Measurements from ENCODE around the gene HIPK2.
"Not testable (repeated sequence)": the region's sequence is repeated elsewhere in the genome, so short reads cannot be mapped to it uniquely, and the experiment has no call there.

HIPK2 gene

DNA sequence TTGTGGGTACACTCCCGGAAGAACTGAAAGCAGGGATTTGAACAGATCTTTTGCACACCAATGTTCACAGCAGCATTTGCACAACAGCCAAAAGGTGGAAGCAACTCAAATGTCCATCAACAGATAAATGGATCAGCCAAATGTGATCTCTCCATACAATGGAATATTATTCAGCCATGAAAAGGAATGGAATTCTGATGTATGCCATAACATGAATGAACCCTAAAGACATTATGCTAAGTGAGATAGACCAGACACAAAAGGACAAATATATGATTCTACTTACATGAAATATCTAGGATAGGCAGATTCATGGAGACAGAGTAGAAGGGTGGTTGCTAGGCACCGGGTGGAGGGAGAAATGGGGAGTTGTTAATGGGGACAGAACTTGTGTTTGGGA, 217.6 kb downstream of the HIPK2 start:
- DNase-seq: no peak

DNA sequence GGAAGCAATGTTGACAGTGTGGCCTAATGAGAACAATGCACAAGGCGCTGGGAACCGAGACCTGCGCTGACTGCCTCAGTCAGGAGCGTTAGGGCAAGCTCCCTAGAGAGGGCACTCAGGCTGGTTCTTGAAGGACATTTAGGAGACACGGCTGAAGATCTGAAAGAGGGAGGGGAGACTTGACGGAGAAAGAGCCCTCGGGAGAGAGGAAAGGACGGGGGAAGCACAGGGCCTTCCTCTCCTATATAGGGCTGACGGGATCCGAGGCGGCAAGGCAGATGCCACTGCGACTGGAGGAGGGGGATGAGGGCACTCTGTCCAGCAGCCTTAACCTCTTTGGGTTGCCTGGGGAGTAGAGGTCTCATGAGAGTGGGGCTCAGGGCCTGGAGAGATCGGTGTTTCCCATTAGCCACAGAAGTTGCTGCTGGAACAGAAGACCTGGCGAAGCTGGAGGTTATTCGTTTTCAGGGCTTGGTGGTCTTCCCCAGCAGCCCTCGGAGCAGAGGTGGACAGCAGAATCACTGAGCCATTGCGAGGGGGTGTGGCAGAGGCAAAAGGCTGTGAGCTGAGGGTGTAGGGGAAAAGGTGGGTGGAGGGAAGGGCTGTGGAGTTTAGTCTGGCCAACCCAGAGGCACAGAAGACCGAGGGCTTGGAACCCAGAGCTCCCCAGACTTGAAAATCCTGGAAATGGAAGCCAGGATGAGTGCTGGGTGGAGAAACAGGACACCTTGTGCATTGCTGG, 218.3 kb downstream of the HIPK2 start:
- DNase-seq: no peak

DNA sequence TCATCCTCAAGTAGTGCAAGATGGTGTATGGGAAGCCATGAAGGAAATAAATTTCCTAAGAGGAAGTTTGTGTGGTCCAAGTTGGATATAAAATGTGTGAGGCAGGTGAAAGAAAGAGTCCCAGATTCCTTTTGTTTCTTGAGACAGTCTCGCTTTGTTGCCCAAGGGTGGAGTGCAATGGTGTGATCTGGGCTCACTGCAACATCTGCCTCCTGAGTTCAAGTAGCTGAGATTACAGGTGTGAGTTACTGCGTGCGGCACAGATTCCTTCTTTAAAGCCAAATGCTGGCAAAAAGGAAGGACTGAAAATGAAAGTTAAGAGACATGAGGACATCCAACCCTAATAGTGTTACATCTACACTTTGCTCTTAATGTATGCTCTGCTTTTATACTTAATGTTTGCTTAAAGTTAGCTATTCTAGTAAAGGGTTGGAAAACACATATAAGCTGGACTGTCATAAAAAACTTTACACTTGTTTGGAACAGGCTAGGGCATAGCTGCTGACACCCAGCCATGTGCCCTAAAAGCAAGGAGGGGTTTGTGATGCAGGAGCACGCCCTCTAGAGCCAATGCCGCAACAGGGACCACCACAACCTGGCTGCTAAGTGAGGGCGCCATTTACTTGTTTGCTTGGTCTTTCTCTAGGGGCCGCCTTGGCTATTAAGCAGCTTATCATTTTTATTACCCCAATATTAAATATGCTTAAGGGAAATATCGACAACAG, 219.8 kb downstream of the HIPK2 start:
- no peak for DNase-seq

DNA sequence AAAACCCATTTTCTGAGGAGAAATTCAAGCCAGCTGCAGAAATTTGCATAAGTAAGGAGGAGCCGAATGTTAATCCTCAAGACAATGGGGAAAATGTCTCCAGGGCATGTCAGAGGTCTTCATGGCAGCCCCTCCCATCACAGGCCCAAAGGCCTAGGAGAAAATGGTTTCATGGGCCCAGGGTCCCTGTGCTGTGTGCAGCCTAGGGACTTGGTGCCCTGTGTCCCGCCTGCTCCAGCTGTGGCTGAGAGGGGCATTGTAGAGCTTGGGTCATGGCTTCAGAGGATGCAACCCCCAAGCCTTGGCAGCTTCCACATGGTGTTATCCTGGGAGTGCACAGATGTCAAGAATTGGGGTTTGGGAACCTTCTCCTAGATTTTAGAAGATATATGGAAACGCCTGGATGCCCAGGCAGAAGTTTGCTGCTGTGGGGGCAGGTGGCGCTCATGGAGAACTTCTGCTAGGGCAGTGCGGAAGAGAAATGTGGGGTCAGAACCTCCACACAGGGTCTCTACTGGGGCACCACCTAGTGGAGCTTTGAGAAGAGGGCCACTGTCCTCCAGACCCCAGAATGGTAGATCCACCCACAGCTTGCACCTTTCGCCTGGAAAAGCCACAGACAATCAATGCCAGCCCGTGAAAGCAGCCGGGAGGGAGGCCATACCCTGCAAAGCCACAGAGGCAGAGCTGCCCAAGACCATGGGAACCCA, 223.7 kb downstream of the HIPK2 start:
- DNase-seq: not testable (repeated sequence)

DNA sequence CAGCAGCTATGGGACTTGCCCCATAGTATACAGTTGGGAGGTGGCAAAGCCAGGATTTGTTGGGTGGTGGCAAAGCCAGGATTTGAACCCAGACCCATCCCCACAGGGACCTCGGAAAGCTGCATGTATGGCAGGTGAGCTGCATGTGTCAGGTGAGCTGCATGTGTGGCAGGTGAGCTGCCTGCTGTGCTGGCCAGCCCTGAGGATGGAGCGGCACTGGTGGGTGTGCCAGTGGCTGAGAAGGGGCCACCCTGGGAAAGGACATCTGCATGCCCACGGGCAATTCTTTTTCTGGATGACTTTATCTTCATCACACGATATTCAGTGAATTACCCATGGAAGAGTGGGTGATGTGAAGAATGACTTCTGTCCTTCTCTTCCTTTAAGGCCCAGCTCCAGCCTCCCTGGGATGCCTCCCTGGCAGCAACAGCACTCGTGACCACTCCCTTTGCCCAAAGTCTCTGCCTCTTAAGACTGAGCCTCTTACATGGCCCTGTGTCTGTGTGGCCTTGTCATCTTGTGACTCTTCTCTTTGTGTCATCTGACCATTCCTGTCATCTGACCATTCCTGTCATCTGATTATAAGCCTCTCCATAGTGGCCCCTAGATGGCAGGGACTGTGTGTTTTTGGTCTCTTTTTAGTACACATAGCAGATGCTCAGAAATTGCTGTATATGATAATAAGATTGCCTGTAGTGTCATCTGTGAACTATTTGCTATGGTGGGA, 229.3 kb downstream of the HIPK2 start:
- no peak for DNase-seq

DNA sequence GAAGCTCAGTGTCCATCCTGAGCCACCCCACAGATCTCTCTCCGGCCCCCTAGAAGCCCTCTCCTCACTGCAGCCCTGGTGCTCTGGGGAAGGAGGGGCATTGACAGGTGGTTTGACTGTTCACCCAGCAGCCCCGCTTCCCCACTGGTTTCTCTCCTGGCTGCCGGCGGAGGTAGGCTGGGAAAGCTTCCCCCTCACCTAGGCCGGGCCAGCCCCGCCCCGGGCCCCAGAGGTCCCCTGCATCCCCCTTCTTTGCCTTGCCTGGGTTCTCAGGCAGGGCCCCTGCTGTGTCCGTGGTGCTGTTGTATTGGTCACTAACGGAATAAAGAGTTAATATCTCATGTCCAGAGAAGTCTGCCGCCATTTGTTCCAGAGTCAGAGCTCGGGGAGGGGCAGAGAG, 233.2 kb downstream of the HIPK2 start:
- no peak for DNase-seq

DNA sequence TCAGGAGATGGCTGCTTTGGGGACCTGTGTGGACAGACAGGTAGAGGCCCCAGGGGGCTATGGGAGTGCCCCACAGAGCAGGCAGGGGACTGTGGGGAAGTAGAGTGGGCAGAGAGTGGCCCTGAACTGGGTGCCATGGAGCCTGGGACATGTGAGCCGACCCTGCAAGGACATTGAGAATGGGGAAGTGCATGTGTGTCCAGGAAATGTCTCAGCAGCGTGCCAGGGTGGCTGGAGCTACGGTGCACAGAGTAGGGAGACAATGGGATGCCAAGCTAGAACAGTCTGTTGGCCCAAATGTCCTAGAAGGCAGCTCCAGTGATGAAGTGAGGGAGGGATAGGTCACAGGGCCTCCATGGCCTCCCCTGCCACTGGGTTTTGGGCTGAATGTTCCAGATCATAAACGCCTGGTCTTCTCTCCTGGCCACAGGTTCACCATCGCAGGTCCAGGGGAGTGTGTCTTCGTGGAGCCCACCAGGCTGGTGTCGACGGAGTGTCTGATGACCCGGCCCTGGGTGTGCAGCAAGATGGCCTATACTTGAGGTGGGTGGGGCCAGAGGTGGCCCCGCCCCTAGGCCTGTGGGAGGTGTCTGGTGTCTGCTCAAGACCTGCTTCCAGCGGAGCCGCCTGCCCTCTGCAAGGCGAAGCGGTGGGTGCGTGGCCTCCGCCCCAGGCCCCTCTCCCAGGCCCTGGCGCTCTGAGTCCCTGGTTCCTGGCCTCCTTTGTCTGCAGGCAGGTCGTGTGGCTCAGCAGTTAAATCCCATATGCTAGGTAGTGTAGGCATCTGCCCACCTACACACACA, 233.8 kb downstream of the HIPK2 start:
- DNase-seq: peak; percentile 22

DNA sequence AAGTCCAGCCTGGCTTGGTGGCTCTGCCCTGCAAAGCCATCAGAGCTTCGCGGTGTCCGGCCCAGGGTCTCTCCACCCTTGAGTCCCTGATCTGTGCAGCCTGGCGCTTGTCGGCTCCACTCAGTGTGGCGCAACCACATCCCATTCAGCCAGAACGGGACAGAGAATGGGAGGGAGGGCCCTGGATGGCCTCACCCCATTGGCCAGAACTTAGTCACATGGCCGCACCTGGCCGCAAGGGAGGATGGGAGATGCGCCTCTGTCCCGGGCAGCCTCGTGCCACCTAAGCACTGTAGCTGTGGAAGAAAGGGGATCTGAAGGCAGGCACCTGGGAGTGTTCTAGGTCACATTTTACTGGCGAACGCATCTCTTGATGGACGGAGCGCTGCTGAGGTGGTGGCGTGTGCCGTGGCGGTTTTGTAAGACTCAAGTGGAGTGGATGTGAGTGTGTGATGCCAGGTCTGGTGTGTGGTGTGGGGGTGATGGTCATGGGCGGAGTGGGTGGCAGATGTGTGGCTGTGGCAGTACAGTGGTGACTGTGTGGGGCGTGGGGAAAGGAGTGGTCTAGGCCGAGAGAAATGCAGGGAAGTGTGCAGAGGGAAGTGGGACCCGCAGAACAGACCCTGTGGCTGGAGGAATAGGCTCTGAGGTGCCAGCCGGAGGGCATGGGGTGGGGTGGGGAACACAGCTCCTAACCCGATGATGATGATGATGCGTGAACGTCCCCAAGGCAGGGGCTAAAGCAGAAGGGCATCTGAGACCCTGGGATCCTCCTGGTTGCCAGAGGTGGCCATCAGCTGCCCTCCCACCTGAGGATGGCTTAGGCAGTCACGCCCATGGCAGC, 235.3 kb downstream of the HIPK2 start:
- DNase-seq: no peak

DNA sequence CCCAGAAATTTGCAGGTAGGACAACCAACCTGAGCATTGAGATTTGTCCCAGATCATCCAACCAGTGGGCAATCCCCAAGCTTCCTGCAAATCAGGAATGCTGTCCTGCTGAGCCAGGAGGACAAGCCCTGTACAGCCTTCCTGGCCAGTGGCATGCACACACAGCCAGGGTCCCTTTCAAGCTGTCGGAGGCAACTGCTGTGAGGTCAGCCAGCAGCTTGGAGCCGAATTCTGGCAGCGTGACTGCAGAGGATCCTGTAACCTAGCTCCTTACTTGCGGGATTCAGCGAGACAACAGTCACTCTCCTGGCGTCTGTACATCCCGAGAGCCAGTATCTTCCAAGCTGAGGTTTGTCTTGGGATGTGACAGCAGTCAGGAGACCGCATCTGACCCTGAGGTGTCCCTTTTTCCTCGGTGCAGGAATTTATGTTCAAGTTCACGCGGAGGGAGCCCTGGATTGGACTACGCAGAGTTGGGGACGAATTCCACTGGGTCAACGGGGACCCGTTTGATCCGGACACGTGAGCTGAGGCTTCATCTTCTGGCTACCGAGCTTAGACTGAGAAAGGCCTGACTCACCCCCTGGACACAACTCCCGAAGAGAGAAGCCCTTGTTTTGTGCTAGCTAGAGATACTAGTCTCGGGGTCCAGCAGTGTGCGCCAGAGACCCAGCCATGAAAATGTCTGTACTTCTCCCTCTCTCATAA, 236.0 kb downstream of the HIPK2 start:
- DNase-seq: no peak

DNA sequence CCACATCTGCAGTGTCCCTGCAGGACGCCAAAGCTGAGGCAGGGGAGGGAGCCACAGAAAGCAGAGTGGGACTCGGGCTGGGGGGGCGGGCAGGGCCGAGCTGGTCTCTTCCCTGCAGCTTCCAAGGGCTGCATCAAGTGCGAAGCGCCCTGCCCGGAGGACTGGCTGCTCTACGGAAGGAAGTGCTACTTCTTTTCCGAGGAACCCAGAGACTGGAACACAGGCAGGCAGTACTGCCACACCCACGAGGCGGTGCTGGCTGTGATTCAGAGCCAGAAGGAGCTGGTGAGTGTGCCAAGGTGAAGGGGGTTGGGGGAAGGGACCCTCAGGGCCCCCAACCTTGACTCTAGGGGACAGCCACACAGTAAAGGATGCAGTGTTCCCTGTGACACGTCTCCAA, 237.6 kb downstream of the HIPK2 start:
- DNase-seq: no peak

DNA sequence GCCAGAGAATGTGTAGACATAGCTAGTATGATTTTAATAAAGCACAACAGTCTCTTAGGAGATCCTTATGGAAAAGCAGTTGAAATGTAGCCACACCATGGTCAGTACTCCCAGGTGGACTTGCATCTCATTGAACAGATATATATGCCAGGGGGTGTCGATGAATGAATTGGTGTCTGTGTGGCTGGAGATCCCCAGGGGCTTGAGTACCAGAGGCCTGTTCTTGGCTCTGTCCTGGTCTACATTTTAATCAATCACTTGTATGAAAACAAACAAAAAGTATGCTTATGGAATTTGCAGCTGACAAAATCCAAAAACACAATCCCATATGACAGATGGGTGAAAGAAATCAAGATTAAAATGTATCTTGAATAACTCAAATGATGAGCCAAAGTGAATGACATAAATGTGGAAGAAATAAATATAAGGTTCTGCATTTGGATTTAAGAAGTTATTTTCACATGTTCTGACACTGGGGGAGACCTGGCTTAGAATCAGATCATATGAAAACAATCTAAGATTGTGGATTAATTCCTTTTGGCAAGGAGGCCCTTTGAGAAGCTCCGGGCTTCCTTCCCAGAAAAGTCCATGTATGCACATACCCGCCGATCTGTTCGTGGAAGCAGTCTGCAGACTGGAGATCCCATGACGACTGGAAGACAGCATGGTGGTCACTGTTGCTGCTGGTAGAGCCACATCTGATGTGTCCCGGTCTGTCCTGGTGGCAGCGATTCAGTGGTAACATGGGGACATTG, 238.7 kb downstream of the HIPK2 start:
- no peak for DNase-seq

DNA sequence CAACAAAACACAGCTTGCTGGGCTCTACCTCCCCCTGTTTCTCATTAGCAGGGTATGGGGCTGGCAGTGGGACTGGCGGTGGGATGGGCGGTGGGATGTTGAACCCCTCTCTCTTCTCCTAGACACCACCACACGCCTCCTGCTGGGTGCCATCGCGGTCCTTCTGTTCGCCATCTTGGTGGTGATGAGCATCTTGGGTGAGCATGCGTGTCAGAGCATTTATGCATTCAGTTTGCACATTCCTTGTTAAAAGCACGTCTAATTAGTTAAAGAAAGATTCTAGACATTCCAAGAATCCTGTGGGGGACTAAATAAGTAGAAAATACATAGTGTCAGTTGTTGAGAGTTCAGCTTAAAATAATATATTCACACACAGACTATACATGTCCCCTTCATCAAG, 241.6 kb downstream of the HIPK2 start:
- DNase-seq: no peak

DNA sequence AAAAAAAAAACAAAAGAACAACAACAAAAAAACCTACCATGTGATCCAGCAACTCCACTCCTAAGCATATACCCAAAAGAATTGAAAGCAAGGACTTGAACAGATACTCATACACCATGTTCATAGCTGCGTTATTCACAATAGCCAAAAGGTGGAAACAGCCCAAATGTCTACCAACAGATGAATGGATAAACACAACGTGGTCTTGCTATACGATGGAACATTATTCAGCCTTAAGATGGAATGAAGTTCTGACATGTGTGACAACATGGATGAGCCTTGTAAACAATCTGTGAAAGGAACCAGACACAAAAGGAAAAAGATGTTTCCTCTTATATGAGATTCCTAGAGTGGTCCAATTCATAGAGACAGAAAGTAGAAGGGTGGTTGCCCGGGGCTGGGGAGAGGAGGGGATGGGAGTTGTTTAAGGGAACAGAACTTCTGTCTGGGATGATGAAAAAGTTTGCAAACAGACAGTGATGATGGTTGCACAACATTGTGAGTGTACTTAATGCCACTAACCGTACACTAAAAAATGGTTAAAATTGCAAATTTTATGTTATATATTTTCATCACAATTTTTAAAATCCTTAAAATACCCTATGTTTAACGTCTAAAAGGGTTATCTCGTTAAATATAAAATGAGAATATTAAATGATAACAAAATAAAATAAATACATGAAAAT, 242.7 kb downstream of the HIPK2 start:
- no peak for DNase-seq

DNA sequence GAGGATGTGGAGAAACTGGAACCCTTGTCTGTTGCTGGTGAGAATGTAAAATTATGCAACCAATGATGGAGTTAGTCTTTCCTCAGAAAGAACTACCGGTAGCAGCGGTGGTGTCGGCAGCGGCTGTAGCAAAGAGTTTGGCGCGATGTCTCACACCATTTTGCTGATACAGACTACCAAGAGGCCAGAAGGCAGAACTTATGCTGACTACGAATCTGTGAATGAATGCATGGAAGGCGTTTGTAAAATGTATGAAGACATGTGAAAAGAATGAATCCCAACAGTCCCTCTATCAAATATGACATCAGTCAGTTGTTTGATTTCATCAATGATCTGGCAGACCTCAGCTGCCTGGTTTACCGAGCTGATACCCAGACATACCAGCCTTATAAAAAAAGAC, 243.7 kb downstream of the HIPK2 start:
- no peak for DNase-seq

DNA sequence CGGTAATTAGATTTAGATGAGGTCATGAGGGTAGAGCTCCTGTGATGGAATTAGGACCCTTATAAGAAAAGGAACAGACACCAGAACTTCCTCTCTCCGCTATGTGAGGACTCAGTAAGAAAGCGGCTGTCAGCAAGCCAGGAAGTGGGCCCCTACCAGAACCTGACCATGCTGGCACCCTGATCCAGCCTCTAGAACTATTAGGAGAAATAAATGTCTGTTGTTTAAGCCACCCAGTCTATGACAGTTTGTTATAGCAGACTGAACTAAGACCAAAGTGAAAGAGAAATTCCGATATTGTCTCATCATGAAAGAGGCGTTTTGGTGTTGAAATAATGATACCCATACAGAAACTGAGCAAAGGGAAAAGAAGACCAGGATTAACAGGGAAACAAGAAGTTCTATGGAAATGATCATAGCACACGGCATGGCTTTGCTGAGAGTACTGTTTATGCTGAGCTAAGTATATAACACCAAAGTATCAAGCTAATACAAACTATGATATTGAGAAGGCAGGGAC, 245.1 kb downstream of the HIPK2 start:
- no peak for DNase-seq

DNA sequence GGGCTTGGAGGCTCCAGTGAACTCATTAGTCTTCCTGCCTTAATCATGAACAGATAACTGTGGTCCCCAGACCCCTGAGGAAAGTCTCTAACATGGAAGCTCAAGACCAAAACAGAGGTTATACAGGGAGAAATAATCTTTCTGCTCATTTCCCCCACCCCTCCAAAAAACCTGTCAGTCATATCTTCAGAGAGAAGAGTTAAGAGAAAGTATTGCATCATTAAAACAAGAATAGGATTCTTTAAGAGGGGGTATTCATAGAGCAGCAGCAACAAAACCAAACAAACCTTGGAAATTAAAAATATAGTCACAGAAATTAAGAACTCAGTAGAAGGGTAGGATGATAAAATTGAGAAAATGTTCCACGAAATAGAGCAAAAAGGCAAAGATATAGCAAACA, 246.7 kb downstream of the HIPK2 start:
- DNase-seq: no peak

DNA sequence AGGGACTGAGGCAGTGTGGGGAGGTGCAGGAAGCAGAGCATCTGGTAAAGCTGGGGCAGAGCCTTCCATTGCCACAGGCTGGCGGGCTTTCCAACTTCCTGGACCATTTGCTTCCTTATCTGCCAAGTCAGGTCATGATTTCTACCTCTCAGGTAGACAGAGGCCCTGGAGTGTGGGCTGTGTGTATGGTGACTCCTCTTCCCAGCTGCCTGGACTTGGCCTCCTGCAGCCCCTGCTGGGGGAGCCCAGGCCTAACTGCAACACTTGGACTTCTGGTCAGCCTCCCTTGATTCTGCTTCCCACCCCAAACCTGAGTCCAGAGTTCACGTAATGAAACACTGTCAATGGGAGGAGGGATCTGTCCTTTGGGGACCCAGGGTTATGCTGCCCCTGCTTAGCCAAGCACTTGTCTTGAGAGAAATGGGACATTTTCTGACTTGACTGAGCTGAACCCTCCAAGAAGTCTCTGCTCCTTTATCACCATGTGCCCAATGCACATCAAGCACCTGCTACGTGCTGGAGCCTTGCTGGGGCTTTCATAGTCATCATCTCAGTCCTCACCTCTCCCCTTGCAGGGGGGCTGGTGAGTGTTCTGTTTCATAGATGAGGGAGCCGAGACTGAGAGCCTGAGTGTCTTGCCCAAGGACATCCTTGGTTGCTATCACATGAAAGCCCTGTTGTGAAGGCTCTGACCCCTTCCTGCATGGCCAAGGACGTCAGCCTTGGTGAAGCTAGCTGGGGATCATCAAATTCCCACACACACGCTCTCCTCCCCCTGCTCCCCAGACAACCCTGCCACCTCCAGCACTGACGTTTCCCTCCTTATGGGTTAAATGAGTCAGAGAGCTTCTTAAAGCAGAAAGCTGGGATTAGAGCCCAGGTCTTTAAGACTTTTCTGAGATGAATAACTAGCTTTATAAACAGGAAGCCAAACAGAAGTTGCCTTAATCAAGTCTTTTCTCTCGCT, 250.9 kb downstream of the HIPK2 start:
- DNase-seq: no peak

DNA sequence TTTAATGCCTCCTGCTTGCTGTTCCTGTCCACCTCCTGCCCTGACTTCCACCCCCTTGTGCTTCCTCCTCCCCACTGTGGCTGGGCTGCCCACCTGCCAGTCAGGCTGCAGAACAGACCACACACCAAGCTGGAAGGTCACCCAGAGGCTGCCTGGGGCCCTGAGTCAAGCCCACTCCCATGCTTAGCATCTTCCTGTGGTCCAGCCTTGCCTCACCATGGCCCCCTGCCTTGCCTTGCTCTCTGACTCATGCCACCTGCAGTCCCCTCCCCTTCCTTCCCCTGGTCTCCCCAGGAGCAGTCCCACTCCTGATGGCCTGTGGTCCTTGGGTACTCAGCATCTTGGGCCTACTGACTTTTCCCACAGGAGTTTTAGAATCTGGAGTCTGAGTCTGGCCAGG, 252.0 kb downstream of the HIPK2 start:
- DNase-seq: no peak

Measured in hematopoietic multipotent progenitor cell treated with erythropoietin and hydrocortisone succinate and interleukin-3 and kit ligand, for 6 days (in vitro differentiated cells).